ENCODE data around the gene PTGER4.

Gene PTGER4

GRCh38 chr5:40660751-40661150, 19.0 kb upstream of the PTGER4 start:
- TF ChIP-seq CTCF (IDR thresholded peaks at IDR 0.05): no peak

GRCh38 chr5:40665635-40666298, 13.9 kb upstream of the PTGER4 start:
- no peak for TF ChIP-seq CTCF (IDR thresholded peaks at IDR 0.05)

- TF ChIP-seq CTCF (IDR thresholded peaks at IDR 0.05): no peak
These were observed 13.1 kb upstream of the PTGER4 start for GRCh38 chr5:40666657-40667056.

GRCh38 chr5:40667161-40667663, 12.5 kb upstream of the PTGER4 start:
- TF ChIP-seq CTCF (IDR thresholded peaks at IDR 0.05): no peak

- TF ChIP-seq CTCF (IDR thresholded peaks at IDR 0.05): no peak
These were observed 9.9 kb upstream of the PTGER4 start for GRCh38 chr5:40669606-40670390.

GRCh38 chr5:40672425-40672824, 7.3 kb upstream of the PTGER4 start:
- TF ChIP-seq CTCF (IDR thresholded peaks at IDR 0.05): no peak

- no peak for TF ChIP-seq CTCF (IDR thresholded peaks at IDR 0.05)
These were observed 5.0 kb upstream of the PTGER4 start for GRCh38 chr5:40674661-40675235.

Measured in LNCAP (cell line).